Body of pancreas (tissue), 4 donors: ENCODE measurements around the gene FASTKD1. TPM values are rescaled to one million over a fixed set of nuclear protein-coding genes. Genes with fewer than 3 reads are reported as not detected.
"Not testable (repeated sequence)": the region's sequence is repeated elsewhere in the genome, so short reads cannot be mapped to it uniquely, and the experiment has no call there.

Experiments
- ATAC-seq: fragments of 150-250 bp; one replicate; pipeline ENCODE4 v1.9.1; 2016
- DNase-seq, 4 donors: peaks; one replicate each; pipeline ENCODE4 v3.0.0-alpha.2; 2019
- H3K27ac ChIP-seq, 4 donors: fragments of 200-600 bp; sonication (generic); 1 replicate in 3 of 4; 2 replicates in 1 of 4; pipeline versions ENCODE4 v1.5.1 to v1.6.1; 2016 to 2019; ENCODE audit warnings: mild to moderate bottlenecking in 1 of 4, mixed read lengths in 1 of 4, moderate library complexity in 1 of 4
- H3K27me3 ChIP-seq, 2 donors: fragments of 200-600 bp; sonication (generic); one replicate each; pipeline ENCODE4 v1.6.0; 2016; ENCODE audit warnings: mild to moderate bottlenecking in 1 of 2
- H3K36me3 ChIP-seq, 2 donors: fragments of 200-600 bp; sonication (generic); replicated peaks in 1 of 2; 2 replicates each; pipeline ENCODE4 v1.5.1; 2016; ENCODE audit warnings: low read depth in 2 of 2; ENCODE audit not compliant: insufficient read depth in 1 of 2
- H3K4me1 ChIP-seq: fragments of 200-600 bp; sonication (generic); one replicate; pipeline ENCODE4 v1.6.0; 2016
- H3K4me3 ChIP-seq, 2 donors: fragments of 200-600 bp; sonication (generic); 1 replicate in 1 of 2; 2 replicates in 1 of 2; pipeline ENCODE4 v1.5.1; 2016 to 2019
- H3K9me3 ChIP-seq, 3 donors: fragments of 200-600 bp; sonication (generic); 1 replicate in 2 of 3; 2 replicates in 1 of 3; pipeline ENCODE4 v1.5.1; 2016
- POLR2A ChIP-seq, 3 donors: fragments of 450-650 bp; IDR thresholded peaks; one replicate each; pipeline ENCODE4 v1.6.1; 2016; ENCODE audit warnings: antibody characterized with exemption in 3 of 3, mild to moderate bottlenecking in 2 of 3
- WGBS, 2 donors: methylation state at CpG; one replicate each; pipeline ENCODE4 v1.1.5; 2017; 5-methylcytosine and 5-hydroxymethylcytosine counted together
- intact Hi-C: fragments of 100-400 bp; cut with DNase I; formaldehyde crosslinking; loops from one replicate; pipeline ENCODE4 v1.15.1; 2023
- total RNA-seq, 2 donors: library from RNA; depleted of rRNA; stranded (reverse); fragments of >200 nt; gene quantifications; one replicate each; pipeline ENCODE4 v1.1.0, GENCODE V29; 2016
- TF ChIP-seq, protein P1 (sequence below), 7 experiments: fragments of 450-650 bp in 4 of 7; fragments of 200-600 bp in 3 of 7; sonication (generic) in 3 of 7; IDR thresholded peaks; one replicate each; pipeline ENCODE4 v1.5.1; 2016 to 2019; ENCODE audit warnings: antibody characterized with exemption in 7 of 7

FASTKD1 gene
- total RNA-seq, 2 donors from 2014 or later: 13.2 to 18.2 TPM

DNA sequence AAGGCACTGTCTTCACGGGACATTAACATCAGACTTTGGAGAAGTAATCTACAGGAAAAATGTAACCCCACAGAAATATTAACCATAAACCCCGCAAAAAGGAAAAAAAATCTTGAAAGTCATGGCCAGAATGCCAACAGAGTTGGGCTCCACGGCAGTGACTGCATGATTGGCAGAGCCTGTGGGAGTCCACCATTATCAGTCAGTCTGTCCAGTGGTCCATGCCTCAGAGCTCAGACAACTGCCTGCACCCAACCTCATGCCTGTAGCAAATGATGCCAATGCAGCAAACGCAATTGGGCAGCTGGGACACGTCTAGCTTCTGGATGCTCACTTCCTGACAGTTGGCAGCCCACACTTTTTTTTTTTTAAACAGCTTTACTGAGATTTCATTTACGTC is 5.4 kb upstream of the FASTKD1 start:
- ATAC-seq (no peak), DNase-seq (no peak)
- H3K9me3 ChIP-seq: no peaks in the 10 kb centered on the region
- no peak for TF ChIP-seq POLR2A (IDR thresholded peaks at IDR 0.05)
- TF ChIP-seq, protein P1, sequence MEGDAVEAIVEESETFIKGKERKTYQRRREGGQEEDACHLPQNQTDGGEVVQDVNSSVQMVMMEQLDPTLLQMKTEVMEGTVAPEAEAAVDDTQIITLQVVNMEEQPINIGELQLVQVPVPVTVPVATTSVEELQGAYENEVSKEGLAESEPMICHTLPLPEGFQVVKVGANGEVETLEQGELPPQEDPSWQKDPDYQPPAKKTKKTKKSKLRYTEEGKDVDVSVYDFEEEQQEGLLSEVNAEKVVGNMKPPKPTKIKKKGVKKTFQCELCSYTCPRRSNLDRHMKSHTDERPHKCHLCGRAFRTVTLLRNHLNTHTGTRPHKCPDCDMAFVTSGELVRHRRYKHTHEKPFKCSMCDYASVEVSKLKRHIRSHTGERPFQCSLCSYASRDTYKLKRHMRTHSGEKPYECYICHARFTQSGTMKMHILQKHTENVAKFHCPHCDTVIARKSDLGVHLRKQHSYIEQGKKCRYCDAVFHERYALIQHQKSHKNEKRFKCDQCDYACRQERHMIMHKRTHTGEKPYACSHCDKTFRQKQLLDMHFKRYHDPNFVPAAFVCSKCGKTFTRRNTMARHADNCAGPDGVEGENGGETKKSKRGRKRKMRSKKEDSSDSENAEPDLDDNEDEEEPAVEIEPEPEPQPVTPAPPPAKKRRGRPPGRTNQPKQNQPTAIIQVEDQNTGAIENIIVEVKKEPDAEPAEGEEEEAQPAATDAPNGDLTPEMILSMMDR (IDR thresholded peaks at IDR 0.05): no peak
- no peaks in the 10 kb centered on the region for H3K36me3 ChIP-seq
- H3K27me3 ChIP-seq: no peaks in the 10 kb centered on the region
- WGBS, 2 donors: 53 to 64% methylated on average over 6 of the region's 6 CpGs
- no peak overlapping the region for H3K27ac ChIP-seq
- no peak overlapping the region for H3K4me3 ChIP-seq
- intact Hi-C loops: no loop called here
- H3K4me1 ChIP-seq: no peaks in the 10 kb centered on the region

DNA sequence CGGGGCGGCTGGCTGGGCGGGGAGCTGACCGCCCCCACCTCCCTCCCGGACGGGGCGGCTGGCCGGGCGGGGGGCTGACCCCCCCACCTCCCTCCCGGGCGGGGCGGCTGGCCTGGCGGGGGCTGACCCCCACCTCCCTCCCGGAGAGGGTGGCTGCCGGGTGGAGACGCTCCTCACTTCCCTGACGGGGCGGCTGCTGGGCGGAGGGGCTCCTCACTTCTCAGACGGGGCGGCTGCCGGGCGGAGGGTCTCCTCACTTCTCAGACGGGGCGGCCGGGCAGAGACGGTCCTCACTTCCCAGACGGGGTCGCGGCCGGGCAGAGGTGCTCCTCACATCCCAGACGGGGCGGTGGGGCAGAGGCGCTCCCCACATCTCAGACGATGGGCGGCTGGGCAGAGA is 1.6 kb upstream of the FASTKD1 start:
- H3K27ac ChIP-seq, H3K9me3 ChIP-seq, DNase-seq, H3K4me3 ChIP-seq, intact Hi-C loops, ATAC-seq, H3K27me3 ChIP-seq, H3K36me3 ChIP-seq: not testable (repeated sequence)
- peaks cover 11% of the 10 kb centered on the region for H3K4me1 ChIP-seq
- WGBS, 2 donors: 96% methylated on average over 15 of the region's 36 CpGs; no CpG with 5 or more reads in 1 of the 2 donors

DNA sequence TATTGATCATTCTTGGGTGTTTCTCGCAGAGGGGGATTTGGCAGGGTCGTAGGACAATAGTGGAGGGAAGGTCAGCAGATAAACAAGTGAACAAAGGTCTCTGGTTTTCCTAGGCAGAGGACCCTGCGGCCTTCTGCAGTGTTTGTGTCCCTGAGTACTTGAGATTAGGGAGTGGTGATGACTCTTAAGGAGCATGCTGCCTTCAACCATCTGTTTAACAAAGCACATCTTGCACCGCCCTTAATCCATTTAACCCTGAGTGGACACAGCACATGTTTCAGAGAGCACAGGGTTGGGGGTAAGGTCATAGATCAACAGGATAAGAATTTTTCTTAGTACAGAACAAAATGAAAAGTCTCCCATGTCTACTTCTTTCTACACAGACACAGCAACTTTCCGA is 874 bp upstream of the FASTKD1 start:
- WGBS, 2 donors: 47 to 52% methylated on average over 5 of the region's 5 CpGs
- ATAC-seq, H3K4me3 ChIP-seq, intact Hi-C loops, DNase-seq, H3K9me3 ChIP-seq, H3K27me3 ChIP-seq, H3K36me3 ChIP-seq, H3K27ac ChIP-seq: not testable (repeated sequence)
- H3K4me1 ChIP-seq: peaks cover 11% of the 10 kb centered on the region

DNA sequence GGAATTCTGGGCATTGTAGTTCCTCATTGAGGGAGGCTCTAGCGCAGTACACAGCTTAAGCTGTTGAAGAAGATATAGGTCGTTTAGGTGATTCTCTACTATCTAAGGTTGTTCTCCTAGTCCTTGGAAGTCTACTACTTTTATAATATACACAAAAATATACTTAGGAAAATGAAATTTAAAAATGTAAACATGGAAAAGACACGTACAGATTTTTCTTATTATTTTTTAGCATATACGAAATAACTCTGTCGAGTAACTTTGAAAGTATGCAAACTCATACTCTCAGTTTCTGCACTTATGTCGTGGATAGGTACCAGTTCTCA is 272 bp upstream of the FASTKD1 start:
- 30 to 31% methylated on average over 6 of the region's 6 CpGs for WGBS, 2 donors
- DNase-seq: no peak
- TF ChIP-seq, protein P1 (IDR thresholded peaks at IDR 0.05): no peak
- no peak for TF ChIP-seq POLR2A (IDR thresholded peaks at IDR 0.05)
- Histone ChIP-seq H3K9me3 (no peaks in the 10 kb centered on the region), H3K27me3 (no peaks in the 10 kb centered on the region), H3K27ac (peak overlapping the region in 1 of 4 donors; percentile 83), H3K4me3 (peak overlapping the region in 1 of 2 donors; percentile 91), H3K4me1 (peaks cover 11% of the 10 kb centered on the region), H3K36me3 (no peaks in the 10 kb centered on the region)
- no peak for ATAC-seq
- intact Hi-C loops: no loop called here

DNA sequence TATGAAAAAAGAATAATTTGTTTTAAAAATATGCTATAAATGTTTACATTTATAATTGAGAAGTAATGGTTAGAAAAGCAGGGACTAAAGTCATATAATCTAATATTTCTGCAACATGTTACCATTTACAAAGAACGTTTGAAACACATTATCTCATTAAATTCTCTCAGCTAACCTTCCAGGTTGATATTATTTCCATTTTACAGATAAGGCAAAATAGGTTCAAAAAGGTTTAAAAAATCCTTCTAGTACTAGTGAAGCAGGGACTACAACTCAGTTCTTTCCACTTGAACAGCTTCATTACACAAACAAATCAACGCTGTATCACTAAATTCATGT is 875 bp downstream of the FASTKD1 start:
- H3K27ac ChIP-seq: peak overlapping the region in 3 of 4 donors; percentile 57 to 83 (median 59)
- 2 to 10% methylated on average over 2 of the region's 2 CpGs for WGBS, 2 donors

DNA sequence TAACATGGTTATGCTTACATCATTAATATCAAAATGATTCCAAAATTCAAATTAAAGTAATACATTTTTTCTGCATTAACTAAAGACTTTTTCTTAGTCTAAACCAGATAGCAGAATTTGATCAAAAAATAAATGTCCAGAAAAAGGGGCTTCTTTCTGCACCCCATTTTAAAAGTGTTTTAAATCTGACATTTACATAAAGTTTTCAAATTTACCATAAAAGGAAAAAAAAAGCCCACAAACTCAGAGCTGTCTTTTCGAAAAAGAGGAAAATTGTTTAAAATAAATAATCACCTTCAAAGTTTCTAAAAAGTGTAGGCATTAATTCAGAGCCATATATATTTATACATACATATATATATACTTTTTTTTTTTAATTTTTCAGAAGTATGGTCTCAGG is 1.5 kb downstream of the FASTKD1 start:
- H3K4me1 ChIP-seq: peaks cover 11% of the 10 kb centered on the region
- no peak overlapping the region for H3K4me3 ChIP-seq
- H3K9me3 ChIP-seq: no peaks in the 10 kb centered on the region
- no peaks in the 10 kb centered on the region for H3K27me3 ChIP-seq
- TF ChIP-seq, protein P1 (IDR thresholded peaks at IDR 0.05): no peak
- no peak for TF ChIP-seq POLR2A (IDR thresholded peaks at IDR 0.05)
- DNase-seq (no peak), ATAC-seq (no peak)
- H3K36me3 ChIP-seq: no peaks in the 10 kb centered on the region
- 46 to 47% methylated on average over 1 of the region's 1 CpG for WGBS, 2 donors
- no peak overlapping the region for H3K27ac ChIP-seq
- intact Hi-C loops: no loop called here

More for the DNA sequence above, 875 bp downstream of the FASTKD1 start:
- intact Hi-C loops: no loop called here
- Histone ChIP-seq H3K36me3 (no peaks in the 10 kb centered on the region), H3K4me3 (peak overlapping the region; percentile 76 to 91), H3K4me1 (peaks cover 11% of the 10 kb centered on the region), H3K27me3 (no peaks in the 10 kb centered on the region), H3K9me3 (no peaks in the 10 kb centered on the region)
- DNase-seq (no peak), ATAC-seq (no peak)
- TF ChIP-seq, protein P1 (IDR thresholded peaks at IDR 0.05): no peak
- no peak for TF ChIP-seq POLR2A (IDR thresholded peaks at IDR 0.05)
